Breast epithelium (tissue), 4 donors: ENCODE results near the gene SIGLEC14. TPM values are rescaled to one million over a fixed set of nuclear protein-coding genes. Genes with fewer than 3 reads are reported as not detected.
"Not testable (repeated sequence)": the region's sequence is repeated elsewhere in the genome, so short reads cannot be mapped to it uniquely, and the experiment has no call there.

ENCODE experiments used
- DNase-seq, 2 donors: peaks; one replicate each; pipeline ENCODE4 v3.0.0-alpha.2; 2019; ENCODE audit warnings: low spot score in 2 of 2
- H3K27ac ChIP-seq, 2 donors: fragments of 200-600 bp; sonication (generic) in 1 of 2; one replicate each; pipeline ENCODE4 v1.5.1; 2016 to 2019; ENCODE audit warnings: mild to moderate bottlenecking in 1 of 2
- H3K27me3 ChIP-seq, 2 donors: fragments of 200-600 bp; sonication (generic) in 1 of 2; one replicate each; pipeline versions ENCODE4 v1.5.1 to v1.6.0; 2017 to 2019; ENCODE audit warnings: control low read depth in 1 of 2, mild to moderate bottlenecking in 1 of 2
- H3K36me3 ChIP-seq: fragments of 200-600 bp; one replicate; pipeline ENCODE4 v1.5.1; 2019
- H3K4me1 ChIP-seq, 2 donors: fragments of 200-600 bp; sonication (generic); one replicate each; pipeline ENCODE4 v1.5.1; 2016 to 2019; ENCODE audit warnings: control low read depth in 1 of 2
- H3K4me3 ChIP-seq, 3 donors: fragments of 200-600 bp; sonication (generic); 1 replicate in 2 of 3; 2 replicates in 1 of 3; pipeline ENCODE4 v1.5.1; 2016 to 2019; ENCODE audit warnings: mild to moderate bottlenecking in 3 of 3, moderate library complexity in 2 of 3
- H3K9me3 ChIP-seq, 2 donors: fragments of 200-600 bp; sonication (generic) in 1 of 2; one replicate each; pipeline ENCODE4 v1.5.1; 2016 to 2019; ENCODE audit warnings: control low read depth in 1 of 2
- CTCF ChIP-seq, 3 donors: fragments of 450-650 bp; IDR thresholded peaks; one replicate each; pipeline ENCODE4 v1.5.1; 2016 to 2017; ENCODE audit warnings: antibody characterized with exemption in 3 of 3, mild to moderate bottlenecking in 3 of 3, moderate library complexity in 3 of 3
- POLR2A ChIP-seq: fragments of 450-650 bp; IDR thresholded peaks from one replicate; pipeline ENCODE4 v1.6.1; 2016; ENCODE audit warnings: antibody characterized with exemption, mild to moderate bottlenecking, moderate library complexity
- POLR2AphosphoS5 ChIP-seq, 3 donors: sonication (generic); formaldehyde crosslinking; IDR thresholded peaks; one replicate each; pipeline ENCODE4 v1.6.1; 2017; ENCODE audit warnings: antibody characterized with exemption in 3 of 3
- intact Hi-C: fragments of 100-400 bp; cut with DNase I; formaldehyde crosslinking; loops from one replicate; pipeline ENCODE4 v1.15.1; 2023; ENCODE audit warnings: low total_unique reads
- total RNA-seq, 3 donors: library from RNA; depleted of rRNA; stranded (reverse); fragments of >200 nt; gene quantifications; one replicate each; pipeline ENCODE4 v1.1.0, GENCODE V29; 2016

Gene SIGLEC14
- total RNA-seq = 1 to 10 TPM in 2 of 3 donors, not detected in 1; 2.0 to 5.9 TPM

GRCh38 chr19:51646730-51647129 lies at the start of gene SIGLEC14:
SIGLEC14 (minus strand) TSS chr19:51646825; CDS start chr19:51646759, 66 bp downstream.
- H3K9me3 ChIP-seq, intact Hi-C loops, H3K4me1 ChIP-seq, H3K36me3 ChIP-seq, H3K27ac ChIP-seq, DNase-seq: not testable (repeated sequence)
- peak within 1 kb of the TSS in 1 of 3 donors; percentile 18 for H3K4me3 ChIP-seq
- peaks cover 0 to 17% of the 10 kb centered on the region in 2 donors for H3K27me3 ChIP-seq

GRCh38 chr19:51695702-51696315 lies 49.2 kb upstream of the SIGLEC14 start:
- intact Hi-C loops = no loop called here
- Histone ChIP-seq H3K4me3 (no peak overlapping the region), H3K27ac (peak overlapping the region; percentile 13 to 43), H3K9me3 (no peaks in the 10 kb centered on the region), H3K36me3 (no peaks in the 10 kb centered on the region), H3K27me3 (no peaks in the 10 kb centered on the region), H3K4me1 (peaks cover 8 to 18% of the 10 kb centered on the region in 2 donors)
- no peak for DNase-seq
- no peak for TF ChIP-seq CTCF (IDR thresholded peaks at IDR 0.05)
- no peak for TF ChIP-seq POLR2AphosphoS5 (IDR thresholded peaks at IDR 0.05)
- TF ChIP-seq POLR2A = no peak

GRCh38 chr19:51695088-51695487 lies 48.5 kb upstream of the SIGLEC14 start:
- intact Hi-C loops = no loop called here
- no peaks in the 10 kb centered on the region for H3K9me3 ChIP-seq
- H3K27me3 ChIP-seq = no peaks in the 10 kb centered on the region
- H3K27ac ChIP-seq = peak overlapping the region; percentile 13 to 43
- H3K36me3 ChIP-seq = no peaks in the 10 kb centered on the region
- H3K4me1 ChIP-seq = peaks cover 8 to 18% of the 10 kb centered on the region in 2 donors
- no peak overlapping the region for H3K4me3 ChIP-seq
- DNase-seq = no peak
- no peak for TF ChIP-seq POLR2AphosphoS5 (IDR thresholded peaks at IDR 0.05)
- TF ChIP-seq POLR2A = no peak
- TF ChIP-seq CTCF (IDR thresholded peaks at IDR 0.05) = no peak

GRCh38 chr19:51694318-51695085 lies 47.9 kb upstream of the SIGLEC14 start:
- H3K36me3 ChIP-seq = no peaks in the 10 kb centered on the region
- H3K4me1 ChIP-seq = peaks cover 8 to 18% of the 10 kb centered on the region in 2 donors
- peak overlapping the region in 1 of 2 donors; percentile 43 for H3K27ac ChIP-seq
- TF ChIP-seq CTCF (IDR thresholded peaks at IDR 0.05) (no peak), POLR2AphosphoS5 (IDR thresholded peaks at IDR 0.05) (no peak)
- no peak for DNase-seq
- H3K27me3 ChIP-seq = no peaks in the 10 kb centered on the region
- no peak overlapping the region for H3K4me3 ChIP-seq
- intact Hi-C loops = no loop called here
- H3K9me3 ChIP-seq = no peaks in the 10 kb centered on the region

GRCh38 chr19:51693819-51694218 lies 47.2 kb upstream of the SIGLEC14 start:
- no peak for DNase-seq
- Histone ChIP-seq H3K27me3 (no peaks in the 10 kb centered on the region), H3K27ac (peak overlapping the region in 1 of 2 donors; percentile 96), H3K4me1 (peaks cover 8 to 18% of the 10 kb centered on the region in 2 donors), H3K9me3 (no peaks in the 10 kb centered on the region), H3K36me3 (no peaks in the 10 kb centered on the region), H3K4me3 (no peak overlapping the region)
- TF ChIP-seq POLR2A (no peak), POLR2AphosphoS5 (IDR thresholded peaks at IDR 0.05) (no peak), CTCF (IDR thresholded peaks at IDR 0.05) (no peak)
- intact Hi-C loops = no loop called here
